T-helper 22 cell (primary cell): ENCODE data around the gene DIAPH2.
"Not testable (repeated sequence)": the region's sequence is repeated elsewhere in the genome, so short reads cannot be mapped to it uniquely, and the experiment has no call there.

Experiments
- DNase-seq: peaks from one replicate; pipeline ENCODE4 v3.0.0-alpha.2; 2020; ENCODE audit warnings: low read depth

Gene DIAPH2

DNA sequence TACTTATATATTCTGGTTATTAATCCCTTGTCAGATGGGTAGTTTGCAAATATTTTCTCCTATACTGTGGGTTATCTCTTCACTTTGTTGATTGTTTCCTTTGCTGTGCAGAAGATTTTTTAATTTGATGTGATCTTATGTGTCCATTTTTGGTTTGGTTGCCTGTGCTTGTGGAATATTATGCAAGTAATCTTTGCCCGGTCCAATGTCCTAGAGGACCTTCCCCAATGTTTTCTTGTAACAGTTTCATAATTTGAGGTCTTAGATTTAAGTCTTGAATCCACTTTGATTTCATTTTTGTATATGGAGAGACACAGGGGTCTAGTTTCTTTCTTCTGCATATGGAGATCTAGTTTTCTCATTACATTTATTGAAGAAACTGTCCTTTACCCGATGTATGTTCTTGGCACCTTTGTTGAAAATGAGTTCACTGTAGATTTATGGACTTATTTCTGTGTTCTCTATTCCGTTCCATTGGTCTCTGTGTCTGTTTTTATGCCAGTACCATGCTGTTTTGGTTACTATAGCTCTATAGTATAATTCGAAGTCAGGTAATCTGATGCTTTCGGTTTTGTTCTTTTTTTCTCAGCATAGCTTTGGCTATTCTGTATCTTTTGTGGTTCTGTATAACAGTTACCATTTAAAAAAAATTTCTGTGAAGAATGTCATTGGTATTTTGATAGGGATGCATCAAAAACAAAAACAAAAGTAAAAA is 34.7 kb downstream of the DIAPH2 start:
- DNase-seq = no peak

DNA sequence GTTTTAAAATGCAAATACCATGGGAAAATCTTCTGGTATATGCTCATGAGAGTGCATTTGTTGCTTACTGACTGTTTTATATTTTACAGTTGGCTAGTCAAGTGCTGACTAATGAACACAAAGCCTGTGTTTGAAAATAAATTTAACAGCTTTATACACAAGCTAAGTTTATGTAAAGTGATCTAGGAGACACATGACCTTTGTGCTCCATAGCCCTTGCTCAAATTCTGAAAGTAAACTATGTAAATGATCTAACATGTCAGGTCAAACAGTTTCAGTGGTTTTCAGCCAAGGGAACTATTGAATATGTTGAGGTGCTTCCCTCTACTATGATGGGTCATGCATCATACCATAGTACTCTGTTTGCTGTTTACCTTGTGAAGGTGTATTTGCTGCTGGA is 36.7 kb downstream of the DIAPH2 start:
- no peak for DNase-seq

DNA sequence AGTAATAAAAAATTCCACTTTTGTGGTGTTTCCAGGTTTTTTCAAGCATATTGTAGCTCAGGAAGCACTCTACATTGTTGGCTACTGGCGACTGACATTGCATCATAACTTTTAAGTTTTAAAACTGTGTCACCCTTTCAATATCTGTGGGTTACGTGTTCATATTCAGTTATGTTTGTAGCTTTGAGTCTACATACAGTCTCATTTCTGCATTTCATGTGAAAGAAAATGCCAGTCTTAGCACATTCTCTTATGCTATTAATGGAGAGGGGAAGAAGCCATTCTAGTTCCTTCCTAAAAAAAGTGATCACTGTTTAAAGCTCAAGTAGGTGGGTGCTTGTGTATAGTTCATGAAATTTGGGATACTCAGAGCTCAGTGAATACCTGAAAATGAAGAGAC is 38.1 kb downstream of the DIAPH2 start:
- DNase-seq = no peak

DNA sequence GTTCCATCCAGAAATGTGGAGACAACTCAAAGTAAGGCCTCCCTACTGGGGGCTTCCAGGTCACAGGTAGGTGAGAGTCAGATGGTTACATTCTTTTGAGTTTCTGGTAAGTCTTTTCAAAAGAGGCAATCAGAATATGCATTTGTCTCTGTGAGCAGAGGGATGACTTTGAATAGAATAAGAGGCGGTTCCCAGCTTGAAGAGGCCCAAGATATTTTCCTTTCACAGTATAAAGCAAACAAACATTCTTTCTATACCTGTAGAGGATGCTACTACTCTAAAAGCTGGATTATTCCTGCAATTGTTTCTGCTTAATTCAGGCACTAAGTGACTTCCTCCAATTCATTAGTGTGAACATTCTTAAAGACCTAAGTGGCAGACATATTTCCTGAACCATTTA is 44.4 kb downstream of the DIAPH2 start:
- DNase-seq = no peak

DNA sequence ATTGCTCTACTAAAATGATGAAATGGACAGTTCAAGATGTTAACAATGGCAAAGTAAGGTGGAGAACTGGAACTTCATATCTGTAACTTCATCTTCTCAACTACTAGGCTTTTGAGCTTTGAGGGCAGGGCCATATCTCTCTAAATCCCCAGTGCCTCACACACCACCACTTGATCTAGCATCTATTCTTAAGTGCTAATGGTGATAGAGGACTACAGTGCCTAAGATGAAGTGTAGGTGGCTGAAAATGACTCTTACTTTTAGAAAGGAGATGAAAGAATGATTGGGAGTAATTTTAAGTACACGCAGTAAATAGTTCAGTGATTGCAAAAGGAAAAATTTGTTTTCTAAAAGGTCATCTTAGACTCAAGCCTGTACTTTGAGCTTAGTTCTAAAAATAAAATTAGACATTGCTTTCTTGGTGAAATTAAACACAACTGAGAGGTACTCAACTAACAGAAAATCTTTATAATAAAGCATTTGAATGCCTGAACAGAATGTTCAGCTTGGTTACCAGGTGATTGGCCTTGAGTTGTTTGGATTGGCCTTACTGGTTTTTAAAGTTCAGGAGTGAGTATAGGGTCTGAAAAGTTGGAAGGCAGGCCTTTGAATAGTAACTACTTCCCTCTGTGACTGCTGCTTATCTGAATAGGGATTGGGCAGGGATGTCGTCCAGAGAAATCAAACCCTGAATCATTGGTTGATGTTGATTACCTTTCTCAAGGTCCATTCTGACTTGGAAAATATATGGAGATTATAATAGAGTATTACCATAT is 45.4 kb downstream of the DIAPH2 start:
- no peak for DNase-seq

DNA sequence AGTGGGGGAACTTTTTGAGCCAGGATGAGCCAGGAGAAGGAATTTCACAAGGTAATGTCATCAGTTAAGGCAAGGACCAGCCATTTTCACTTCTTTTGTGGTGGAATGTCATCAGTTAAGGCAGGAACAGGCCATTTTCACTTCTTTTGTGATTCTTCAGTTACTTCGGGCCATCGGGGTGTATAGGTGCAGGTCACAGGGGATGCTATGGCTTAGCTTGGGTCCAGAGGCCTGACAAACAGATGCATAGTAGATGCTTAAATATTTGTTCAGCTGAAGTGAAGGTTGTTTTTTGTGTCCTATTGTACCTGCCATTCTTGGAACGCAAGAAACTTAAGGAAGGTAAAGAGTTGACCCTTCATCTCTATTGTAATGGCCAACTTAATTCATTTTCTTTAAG is 46.4 kb downstream of the DIAPH2 start:
- DNase-seq = not testable (repeated sequence)

- DNase-seq = no peak
Observed at GRCh38 chrX:96743367-96744073, 58.9 kb downstream of the DIAPH2 start.

- no peak for DNase-seq
Observed at GRCh38 chrX:96752781-96753180, 68.1 kb downstream of the DIAPH2 start.

- DNase-seq = no peak
Observed at GRCh38 chrX:96753230-96753629, 68.6 kb downstream of the DIAPH2 start.

DNA sequence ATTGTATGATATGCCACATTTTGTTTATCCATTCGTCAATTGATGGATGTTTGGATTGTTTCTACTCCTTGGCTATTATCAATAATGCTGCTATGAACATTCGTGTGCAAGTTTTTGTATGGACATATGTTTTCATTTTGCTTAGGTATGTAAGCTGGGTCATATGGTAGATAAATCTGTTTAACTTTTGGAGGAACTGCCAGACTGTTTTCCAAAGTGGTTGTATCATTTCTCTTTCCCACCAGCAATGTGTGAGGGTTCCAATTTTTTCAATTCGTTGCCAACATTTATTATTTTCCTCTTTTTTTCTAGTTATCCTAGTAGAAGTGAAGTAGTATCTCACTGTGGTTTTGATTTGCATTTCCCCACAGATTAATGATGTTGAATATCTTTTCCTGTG is 71.8 kb downstream of the DIAPH2 start:
- DNase-seq = no peak

DNA sequence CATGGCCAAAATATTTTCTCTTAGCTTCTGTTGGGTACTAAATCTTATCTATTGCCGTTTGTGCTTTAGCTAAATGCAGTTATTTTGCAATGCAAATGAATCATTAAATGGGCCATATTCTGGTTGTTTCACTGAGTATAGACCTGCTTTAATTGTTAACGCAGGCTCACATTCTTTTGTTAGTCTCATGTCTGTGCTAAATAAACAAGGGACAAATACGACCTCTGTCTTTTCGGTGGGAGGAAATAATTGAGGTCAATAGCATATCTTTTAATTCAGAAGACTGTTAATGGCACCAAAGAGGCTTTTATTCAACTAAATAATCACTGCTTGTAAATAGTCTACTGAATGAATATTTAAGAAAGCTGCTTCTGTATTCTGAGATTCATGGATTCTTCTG is 76.9 kb downstream of the DIAPH2 start:
- no peak for DNase-seq

DNA sequence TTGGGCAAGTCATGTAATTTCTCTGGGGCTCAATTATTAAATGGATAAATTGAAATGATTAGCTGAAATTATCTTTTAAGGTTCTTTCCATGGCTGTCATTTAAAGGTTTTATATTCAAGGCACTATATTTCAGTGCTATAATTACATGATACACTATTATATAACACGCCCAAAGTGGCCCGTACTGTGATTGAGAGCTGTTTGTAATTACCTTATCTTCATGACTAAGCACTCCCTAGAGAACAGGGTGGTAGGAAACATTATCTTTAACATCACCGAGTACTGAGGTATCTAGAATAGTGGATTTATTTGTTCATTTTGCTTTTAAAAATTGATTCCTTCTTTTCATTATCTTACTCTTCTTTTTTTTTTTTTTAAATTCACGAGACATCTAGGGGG is 79.0 kb downstream of the DIAPH2 start:
- no peak for DNase-seq

DNA sequence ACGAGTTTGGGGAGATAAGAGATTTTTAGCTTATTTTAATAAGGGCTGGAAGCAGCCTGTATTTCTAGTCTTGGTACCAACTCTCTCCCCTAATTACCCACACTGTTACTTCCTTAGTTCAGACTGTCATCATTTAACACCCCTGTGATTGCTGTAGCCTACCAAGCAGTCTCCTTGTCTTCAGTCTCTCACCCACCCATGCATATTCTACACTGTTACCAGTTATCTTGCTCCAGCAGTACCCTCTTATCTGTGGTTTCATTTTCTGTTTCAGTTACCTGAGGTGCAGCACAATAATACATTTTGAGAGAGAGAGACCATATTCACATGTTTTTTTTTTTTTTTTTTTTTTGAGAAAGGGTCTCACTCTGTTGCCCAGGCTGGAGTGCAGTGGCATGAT is 80.2 kb downstream of the DIAPH2 start:
- no peak for DNase-seq

DNA sequence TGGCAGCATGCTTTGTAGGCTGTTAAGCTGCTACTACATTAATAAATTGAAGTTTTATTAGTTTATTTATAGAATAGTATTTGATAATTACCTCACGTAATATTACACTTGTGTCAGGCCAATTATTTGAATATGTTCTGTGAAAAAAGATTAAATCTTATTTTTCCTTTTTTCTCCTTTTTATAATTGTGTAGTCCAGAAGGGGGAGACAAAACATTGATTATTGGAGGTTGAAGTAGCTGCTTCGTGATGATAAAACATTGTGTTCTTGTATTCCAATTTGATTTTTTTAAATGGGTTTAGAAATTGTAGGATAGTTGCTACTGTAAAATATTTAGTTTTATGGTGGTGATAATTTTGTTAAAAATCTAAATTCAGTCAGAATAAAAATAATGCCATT is 85.7 kb downstream of the DIAPH2 start:
- DNase-seq = no peak

GRCh38 chrX:96771486-96771885 is 86.8 kb downstream of the DIAPH2 start:
- no peak for DNase-seq

GRCh38 chrX:96774116-96774515 is 89.5 kb downstream of the DIAPH2 start:
- no peak for DNase-seq

GRCh38 chrX:96776966-96777365 is 92.3 kb downstream of the DIAPH2 start:
- no peak for DNase-seq

DNA sequence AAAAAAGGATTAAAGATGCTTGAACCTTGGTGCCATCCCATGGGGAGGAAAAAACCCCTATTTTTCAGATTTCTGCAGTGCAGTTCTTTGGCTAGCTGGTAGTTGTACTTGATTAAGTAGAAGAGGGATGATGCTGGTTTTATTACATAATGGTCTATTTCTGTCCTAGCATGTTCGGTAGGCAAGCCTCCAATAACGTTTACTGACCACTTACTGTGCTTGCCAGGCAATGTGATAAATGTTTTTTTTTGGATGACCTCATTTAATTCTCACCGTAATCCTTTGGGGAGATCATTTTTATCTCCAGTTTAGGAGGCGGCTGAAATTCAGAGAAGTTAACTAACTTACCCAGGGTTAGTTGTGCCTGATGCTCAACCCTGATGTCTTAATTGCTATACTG is 106.9 kb downstream of the DIAPH2 start:
- no peak for DNase-seq

DNA sequence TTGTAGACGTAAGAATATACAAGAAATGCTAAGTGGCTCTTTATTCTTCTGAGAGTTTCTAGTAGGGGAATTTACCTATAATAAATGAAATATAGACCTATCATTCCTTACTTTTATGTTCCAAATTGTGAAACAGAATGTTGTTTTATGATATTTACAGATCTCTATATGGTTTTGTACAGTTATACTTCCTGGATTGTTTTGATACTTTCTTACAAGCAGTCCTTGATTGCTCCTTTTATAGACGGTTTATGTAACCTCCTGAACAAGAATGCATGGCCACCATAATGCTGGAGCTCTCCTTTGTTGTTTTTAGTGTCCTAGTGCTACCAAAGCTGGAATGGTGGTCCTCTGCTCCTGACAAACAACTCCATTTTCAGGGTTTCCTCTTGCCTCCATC is 107.4 kb downstream of the DIAPH2 start:
- no peak for DNase-seq

GRCh38 chrX:96798982-96799381 is 114.3 kb downstream of the DIAPH2 start:
- DNase-seq = no peak

GRCh38 chrX:96807318-96807717 is 122.7 kb downstream of the DIAPH2 start:
- DNase-seq = no peak

GRCh38 chrX:96820935-96821334 is 136.3 kb downstream of the DIAPH2 start:
- no peak for DNase-seq

GRCh38 chrX:96824166-96824565 is 139.5 kb downstream of the DIAPH2 start:
- DNase-seq = no peak
